GM12878 (cell line): ENCODE data around the gene FILIP1L. TPM values are rescaled to one million over a fixed set of nuclear protein-coding genes. Genes with fewer than 3 reads are reported as not detected.

Experiments used
- ATAC-seq: fragments of 200-7000 bp; cut with Tn5 transposase; 3 replicates; pipeline ENCODE4 v1.9.1; 2020; ENCODE audit warnings: mild to moderate bottlenecking, moderate library complexity
- BruUV-seq: library from RNA; stranded (reverse); fragments of 400-500 nt; replicated peaks from 2 replicates; lab custom pipeline; 2021; lab: Mats Ljungman, UMichigan
- CTCF ChIA-PET: fragments of 300-600 bp; sonication (Branson Sonifier 250); formaldehyde crosslinking; extraction: SDS; loops from one replicate; lab custom pipeline; 2021; ENCODE audit warnings: inconsistent platforms; lab: Yijun Ruan, JAX
- POLR2A ChIA-PET: fragments of 350-600 bp; formaldehyde crosslinking; extraction: SDS; loops from one replicate; lab custom pipeline; 2021; ENCODE audit warnings: inconsistent platforms; lab: Charles Lee
- RAD21 ChIA-PET: fragments of 300-600 bp; sonication (Branson Sonifier 250); formaldehyde crosslinking; loops from one replicate; lab custom pipeline; 2023; ENCODE audit warnings: antibody characterized with exemption; ENCODE audit not compliant: unreplicated experiment; lab: Charles Lee
- SMC1A ChIA-PET: fragments of 300-600 bp; sonication (Branson Sonifier 250); formaldehyde crosslinking; loops from one replicate; lab custom pipeline; 2023; ENCODE audit not compliant: unreplicated experiment, uncharacterized antibody; lab: Charles Lee
- DNase-seq: peaks from one replicate; pipeline ENCODE4 v3.0.0-alpha.2; 2011; ENCODE audit warnings: low read depth, low spot score
- FAIRE-seq: peaks from 3 replicates; lab custom pipeline; 2011; peaks lifted over from hg19 to GRCh38; lab: Jason Lieb, UNC
- H2AFZ ChIP-seq: 2 replicates; pipeline ENCODE4 v1.6.0; 2011; ENCODE audit warnings: low read depth, low read length, control low read depth; ENCODE audit not compliant: control insufficient read depth
- H3K27ac ChIP-seq: 2 replicates; pipeline ENCODE4 v1.5.1; 2011; ENCODE audit warnings: control low read depth; ENCODE audit not compliant: control insufficient read depth, insufficient read depth
- H3K27me3 ChIP-seq, 2 experiments: replicated peaks in 1 of 2; 2 replicates each; pipeline versions ENCODE4 v1.6.0 to v1.6.1; 2011; ENCODE audit warnings: low read length in 1 of 2; ENCODE audit not compliant: control insufficient read depth in 2 of 2, insufficient read depth in 2 of 2
- H3K36me3 ChIP-seq, 2 experiments: 2 replicates each; pipeline ENCODE4 v1.5.1; 2011; ENCODE audit warnings: low read length in 1 of 2; ENCODE audit not compliant: control insufficient read depth in 2 of 2, insufficient read depth in 2 of 2
- H3K4me1 ChIP-seq: 2 replicates; pipeline ENCODE4 v1.6.1; 2011; ENCODE audit warnings: mild to moderate bottlenecking, low read length, moderate library complexity, mixed read lengths; ENCODE audit not compliant: control insufficient read depth, insufficient read depth
- H3K4me2 ChIP-seq: 2 replicates; pipeline ENCODE4 v1.6.0; 2011; ENCODE audit warnings: control low read depth; ENCODE audit not compliant: control insufficient read depth, insufficient read depth
- H3K4me3 ChIP-seq: fragments of 200-600 bp; sonication (generic); 2 replicates; pipeline ENCODE4 v1.5.1; 2016
- H3K79me2 ChIP-seq: 2 replicates; pipeline ENCODE4 v1.6.0; 2011; ENCODE audit warnings: low read length; ENCODE audit not compliant: control insufficient read depth, insufficient read depth
- H3K9ac ChIP-seq: 2 replicates; pipeline ENCODE4 v1.8.0; 2011; ENCODE audit warnings: low read length, control low read depth, mixed read lengths; ENCODE audit not compliant: control insufficient read depth, insufficient read depth
- H3K9me3 ChIP-seq: replicated peaks from 3 replicates; pipeline ENCODE4 v1.5.1; 2011; ENCODE audit warnings: mild to moderate bottlenecking, low read length; ENCODE audit not compliant: control insufficient read depth, insufficient read depth
- H4K20me1 ChIP-seq: 2 replicates; pipeline ENCODE4 v1.6.0; 2011; ENCODE audit not compliant: control insufficient read depth, insufficient read depth
- BCL11A ChIP-seq: IDR thresholded peaks from 2 replicates; pipeline ENCODE4 v1.6.1; 2011; ENCODE audit warnings: low read depth, low read length
- BHLHE40 ChIP-seq, 2 experiments: fragments of 450-650 bp in 1 of 2; IDR thresholded peaks; 2 replicates each; pipeline ENCODE4 v1.6.1; 2011 to 2017; ENCODE audit warnings: low read depth in 2 of 2, borderline replicate concordance in 1 of 2, improper control_type of control experiment in 1 of 2, low read length in 1 of 2, mild to moderate bottlenecking in 1 of 2
- BRCA1 ChIP-seq: IDR thresholded peaks from 2 replicates; pipeline ENCODE4 v1.6.1; 2011; ENCODE audit warnings: low read depth, low read length, improper control_type of control experiment
- CBX5 ChIP-seq: sonication (generic); IDR thresholded peaks from 2 replicates; pipeline ENCODE4 v1.6.1; 2016; ENCODE audit warnings: low read depth, moderate library complexity, mild to moderate bottlenecking, inconsistent platforms
- CHD2 ChIP-seq: IDR thresholded peaks from 2 replicates; pipeline ENCODE4 v1.6.1; 2011; ENCODE audit warnings: low read depth, low read length, improper control_type of control experiment, borderline replicate concordance
- CREM ChIP-seq: IDR thresholded peaks from 2 replicates; pipeline ENCODE4 v1.6.1; 2014; ENCODE audit warnings: antibody characterized with exemption, low read depth
- FOXK2 ChIP-seq: fragments of 450-650 bp; IDR thresholded peaks from 2 replicates; pipeline ENCODE4 v1.6.1; 2017; ENCODE audit warnings: mild to moderate bottlenecking, moderate library complexity
- FOXM1 ChIP-seq: IDR thresholded peaks from 2 replicates; pipeline ENCODE4 v1.6.1; 2012; ENCODE audit warnings: low read depth, mild to moderate bottlenecking, inconsistent platforms, low read length, moderate library complexity
- IKZF1 ChIP-seq: fragments of 450-650 bp; conservative IDR thresholded peaks from 2 replicates; pipeline ENCODE4 v1.6.1; 2017; ENCODE audit warnings: antibody characterized with exemption, mild to moderate bottlenecking
- IRF5 ChIP-seq: fragments of 450-650 bp; IDR thresholded peaks from 2 replicates; pipeline ENCODE4 v1.6.1; 2017; ENCODE audit warnings: borderline replicate concordance
- LARP7 ChIP-seq: fragments of 450-650 bp; IDR thresholded peaks from 2 replicates; pipeline ENCODE4 v1.6.1; 2017; ENCODE audit warnings: mild to moderate bottlenecking
- MXI1 ChIP-seq: fragments of 150-350 bp; IDR thresholded peaks from 2 replicates; pipeline ENCODE4 v1.6.1; 2011; ENCODE audit warnings: low read depth, mild to moderate bottlenecking, inconsistent platforms, low read length, improper control_type of control experiment
- NKRF ChIP-seq: fragments of 450-650 bp; conservative IDR thresholded peaks from 2 replicates; pipeline ENCODE4 v1.6.1; 2017; ENCODE audit warnings: mild to moderate bottlenecking, moderate library complexity
- PAX5 ChIP-seq: IDR thresholded peaks from 2 replicates; pipeline ENCODE4 v1.6.1; 2011; ENCODE audit warnings: low read depth, low read length, borderline replicate concordance
- RCOR1 ChIP-seq: conservative IDR thresholded peaks from 2 replicates; pipeline ENCODE4 v1.6.1; 2012; ENCODE audit warnings: low read depth, low read length, improper control_type of control experiment
- SIX5 ChIP-seq: IDR thresholded peaks from 2 replicates; pipeline ENCODE4 v1.6.1; 2011; ENCODE audit warnings: mild to moderate bottlenecking, low read depth, low read length, moderate library complexity; ENCODE audit not compliant: severe bottlenecking
- SMAD5 ChIP-seq: IDR thresholded peaks from 2 replicates; pipeline ENCODE4 v1.6.1; 2016; ENCODE audit warnings: antibody characterized with exemption, low read depth
- SMC3 ChIP-seq: IDR thresholded peaks from 2 replicates; pipeline ENCODE4 v1.6.1; 2011; ENCODE audit warnings: low read length, improper control_type of control experiment, borderline replicate concordance
- SREBF2 ChIP-seq: IDR thresholded peaks from 2 replicates; pipeline ENCODE4 v1.6.1; 2012; ENCODE audit warnings: mild to moderate bottlenecking, low read length
- SUPT20H ChIP-seq: IDR thresholded peaks from 2 replicates; pipeline ENCODE4 v1.6.1; 2011; ENCODE audit warnings: low read depth, mild to moderate bottlenecking, low read length, moderate library complexity, borderline replicate concordance; ENCODE audit not compliant: control insufficient read depth
- TBL1XR1 ChIP-seq: IDR thresholded peaks from 2 replicates; pipeline ENCODE4 v1.6.1; 2012; ENCODE audit warnings: low read depth, low read length, improper control_type of control experiment
- YY1 ChIP-seq: IDR thresholded peaks from 2 replicates; pipeline ENCODE4 v1.6.1; 2011; ENCODE audit warnings: low read depth, mild to moderate bottlenecking, low read length
- ZNF207 ChIP-seq: fragments of 450-650 bp; IDR thresholded peaks from 2 replicates; pipeline ENCODE4 v1.6.1; 2014; ENCODE audit warnings: antibody characterized with exemption, mild to moderate bottlenecking, borderline replicate concordance
- ZSCAN29 ChIP-seq: fragments of 450-650 bp; IDR thresholded peaks from 2 replicates; pipeline ENCODE4 v1.6.1; 2017; ENCODE audit warnings: mild to moderate bottlenecking, moderate library complexity
- WGBS: methylation state at CpG from one replicate; pipeline ENCODE4 v1.1.6; 2016; ENCODE audit warnings: low lambda C conversion rate; ENCODE audit not compliant: insufficient replicate concordance, insufficient coverage; ENCODE audit errors: missing lambda C conversion rate; 5-methylcytosine and 5-hydroxymethylcytosine counted together
- in situ Hi-C: fragments of 300-500 bp; cut with MboI; formaldehyde crosslinking; loops from 9 replicates; pipeline ENCODE4 v1.14.3; 2018; ENCODE audit warnings: mixed read lengths
- intact Hi-C: fragments of 100-400 bp; cut with micrococcal nuclease; formaldehyde crosslinking; loops from one replicate; pipeline ENCODE4 v1.14.2; 2022; ENCODE audit not compliant: unreplicated experiment
- polyA plus RNA-seq, 11 experiments: library from polyadenylated mRNA; depleted of rRNA in 4 of 11; unstranded in 6 of 11; stranded (reverse) in 5 of 11; fragments of >200 nt; fragmentation: Nextera tagmentation in 4 of 11; fragmentation: Illumina TruSeq in 1 of 11; extraction: Ambion mirVana in 4 of 11; extraction: Trizol in 1 of 11; gene quantifications; 1 replicate in 1 of 11; 2 replicates in 10 of 11; pipeline versions ENCODE4 v1.2.1 to v1.2.3, GENCODE V29; 2011 to 2016; ENCODE audit warnings: inconsistent platforms in 2 of 11, missing spikeins in 2 of 11, low read depth in 1 of 11
- total RNA-seq, 4 experiments: library from RNA; depleted of rRNA in 3 of 4; stranded (reverse); fragments of >200 nt in 3 of 4; fragmentation: Illumina TruSeq in 1 of 4; extraction: Trizol in 1 of 4; gene quantifications; 2 replicates each; pipeline versions ENCODE4 v1.2.1 to v1.2.3, GENCODE V29; 2013 to 2021

Gene FILIP1L
- total and polyA plus RNA-seq, 10 of the 15 experiments (the other 5 are each of a cell fraction or from before 2014, with no cell fraction given), result 0.24 to 6.1 (median 3.5) TPM

- FAIRE-seq, result peak; percentile 76
- CTCF ChIA-PET, result interaction anchor here (0.6 to 5.3 kb wide), 46 partner anchors 8 to 1448 kb away, joined by 3 to 112 read pairs (median 4); partner anchors contain the start of genes CMSS1 and TBC1D23
- ATAC-seq, result peak; percentile 96
- no peak for TF ChIP-seq NKRF
- no peak for TF ChIP-seq ZNF207
- no peak for TF ChIP-seq RCOR1
- no peak for TF ChIP-seq TBL1XR1
- peak; percentile 54; the same call in 1 of the 2 replicates for TF ChIP-seq PAX5
- TF ChIP-seq BHLHE40 (IDR thresholded peaks at IDR 0.05; ENCODE audit: borderline replicate concordance in 1 of 2, low read depth in 2 of 2, low read length in 1 of 2), result peak in 1 of 2 experiments; percentile 31; a peak in 1 of 4 replicates
- TF ChIP-seq IKZF1, result no peak
- TF ChIP-seq MXI1, result no peak
- TF ChIP-seq SUPT20H, result no peak
- TF ChIP-seq BCL11A, result no peak
- TF ChIP-seq CHD2, result no peak
- peak; percentile 87 for TF ChIP-seq SMC3
- no peak for TF ChIP-seq CBX5
- TF ChIP-seq FOXM1, result 0 out of 2 replicates have a peak, but pooled peaks have one; percentile 40
- no peak for TF ChIP-seq ZSCAN29
- no peak for TF ChIP-seq FOXK2
- peak; percentile 77 for TF ChIP-seq YY1
- TF ChIP-seq SIX5, result no peak
- no peak for TF ChIP-seq SMAD5
- TF ChIP-seq CREM, result no peak
- no peak for TF ChIP-seq LARP7
- TF ChIP-seq SREBF2, result no peak
- no peak for TF ChIP-seq IRF5
- TF ChIP-seq BRCA1, result no peak
Measured at GRCh38 chr3:100068826-100069225, 45.5 kb downstream of the FILIP1L start.

More at GRCh38 chr3:100068826-100069225, 45.5 kb downstream of the FILIP1L start:
- peaks cover 16% of the 10 kb centered on the region for H3K4me1 ChIP-seq
- peak; percentile 33 for DNase-seq
- H3K27ac ChIP-seq, result no peak overlapping the region
- H2AFZ ChIP-seq, result 0 out of 2 replicates have a peak overlapping the region, but pooled peaks have one; percentile 18
- H4K20me1 ChIP-seq, result no peaks in the 10 kb centered on the region
- H3K4me2 ChIP-seq, result no peak overlapping the region
- ChIA-PET POLR2A (interaction anchor here (1.1 kb wide), 2 partner anchors 185 to 187 kb away, joined by 3 read pairs; no protein-coding TSS in a partner anchor), RAD21 (interaction anchor here (0.6 to 2.8 kb wide), 17 partner anchors 11 to 537 kb away, joined by 3 to 42 read pairs (median 4); no protein-coding TSS in a partner anchor), SMC1A (interaction anchor here (0.7 to 3.4 kb wide), 23 partner anchors 17 to 521 kb away, joined by 3 to 47 read pairs (median 4); partner anchors contain the start of gene TBC1D23)
- WGBS, result 19% methylated on average over 5 of the region's 5 CpGs
- no peaks in the 10 kb centered on the region for H3K27me3 ChIP-seq
- H3K9me3 ChIP-seq, result no peaks in the 10 kb centered on the region; the same call in 2 of the 3 replicates
- no peaks in the 10 kb centered on the region for H3K36me3 ChIP-seq
- BruUV-seq, result no TSS peak
- in situ Hi-C loops, result loop anchor here (5.0 kb wide), 2 partner anchors 183 to 232 kb away; no protein-coding TSS in a partner anchor
- no peaks in the 10 kb centered on the region for H3K79me2 ChIP-seq
- H3K4me3 ChIP-seq, result no peak overlapping the region
- no peak overlapping the region for H3K9ac ChIP-seq
- intact Hi-C loops, result loop anchor here (1.0 to 5.0 kb wide), 2 partner anchors 185 to 227 kb away; no protein-coding TSS in a partner anchor
